K562 (cell line): Measurements from ENCODE around the gene TMEM207. TPM values are rescaled to one million over a fixed set of nuclear protein-coding genes. Genes with fewer than 3 reads are reported as not detected.

Experiments used
- ATAC-seq: fragments of 200-7000 bp; cut with Tn5 transposase; 3 replicates; pipeline ENCODE4 v1.9.1; 2020; ENCODE audit warnings: moderate library complexity
- BruUV-seq: library from RNA; stranded (reverse); fragments of 400-500 nt; replicated peaks from 2 replicates; lab custom pipeline; 2021; lab: Mats Ljungman, UMichigan
- CTCF ChIA-PET: fragments of 300-600 bp; formaldehyde crosslinking; extraction: SDS; loops from one replicate; lab custom pipeline; 2021; ENCODE audit warnings: low intra/inter-chr PET ratio; lab: Yijun Ruan, JAX
- POLR2A ChIA-PET: fragments of 300-600, 350-650 bp; sonication (Branson Sonifier 250); formaldehyde crosslinking; extraction: SDS; loops from one replicate; lab custom pipeline; 2021; ENCODE audit warnings: antibody characterized with exemption, inconsistent platforms; lab: Yijun Ruan, JAX
- DNase-seq, 4 experiments: peaks; one replicate each; pipeline versions ENCODE4 v3.0.0 to v3.0.0-alpha.2; 2011 to 2018; ENCODE audit warnings: low spot score in 3 of 4, mixed read lengths in 3 of 4; ENCODE audit errors: extremely low read depth in 1 of 4
- FAIRE-seq: peaks from 2 replicates; lab custom pipeline; 2011; peaks lifted over from hg19 to GRCh38; lab: Jason Lieb, UNC
- H2AFZ ChIP-seq: 2 replicates; pipeline ENCODE4 v1.6.0; 2011; ENCODE audit warnings: low read depth, low read length, control low read depth, inconsistent platforms
- H3K27ac ChIP-seq: fragments of 200-600 bp; 3 replicates; pipeline ENCODE4 v1.8.0; 2011; ENCODE audit warnings: low read depth, mild to moderate bottlenecking, control low read depth, inconsistent platforms, low read length, moderate library complexity, mixed read lengths; ENCODE audit errors: extremely low read depth
- H3K27me3 ChIP-seq, 2 experiments: fragments of 300-600 bp in 1 of 2; 2 replicates in 1 of 2; 3 replicates in 1 of 2; pipeline versions ENCODE4 v1.6.0 to v1.8.0; 2011; ENCODE audit warnings: inconsistent platforms in 2 of 2, low read length in 2 of 2, mild to moderate bottlenecking in 1 of 2, mixed read lengths in 1 of 2, moderate library complexity in 1 of 2; ENCODE audit not compliant: control insufficient read depth in 2 of 2, insufficient read depth in 2 of 2
- H3K36me3 ChIP-seq: fragments of 300-600 bp; 3 replicates; pipeline ENCODE4 v1.8.0; 2011; ENCODE audit warnings: mild to moderate bottlenecking, low read length, inconsistent platforms; ENCODE audit not compliant: control insufficient read depth, insufficient read depth
- H3K4me1 ChIP-seq, 2 experiments: fragments of 200-600 bp in 1 of 2; replicated peaks in 1 of 2; 2 replicates in 1 of 2; 3 replicates in 1 of 2; pipeline versions ENCODE4 v1.5.1 to v1.8.0; 2011; ENCODE audit warnings: inconsistent platforms in 2 of 2, low read length in 2 of 2, mild to moderate bottlenecking in 1 of 2, mixed read lengths in 1 of 2, moderate library complexity in 1 of 2; ENCODE audit not compliant: control insufficient read depth in 2 of 2, insufficient read depth in 2 of 2
- H3K4me2 ChIP-seq: 2 replicates; pipeline ENCODE4 v1.6.1; 2011; ENCODE audit warnings: low read length, control low read depth, inconsistent platforms, mixed read lengths; ENCODE audit not compliant: insufficient read depth
- H3K4me3 ChIP-seq: fragments of 200-600 bp; sonication (generic), shearing (Covaris generic); 2 replicates; pipeline ENCODE4 v1.5.1; 2016; ENCODE audit warnings: control low read depth, inconsistent platforms
- H3K79me2 ChIP-seq: fragments of 200-600 bp; 3 replicates; pipeline ENCODE4 v1.8.0; 2011; ENCODE audit warnings: low read length, inconsistent platforms; ENCODE audit not compliant: control insufficient read depth, insufficient read depth
- H3K9ac ChIP-seq, 2 experiments: 2 replicates each; pipeline versions ENCODE4 v1.6.0 to v1.6.1; 2011; ENCODE audit warnings: low read depth in 2 of 2, low read length in 2 of 2, control low read depth in 1 of 2, inconsistent platforms in 1 of 2, mild to moderate bottlenecking in 1 of 2, mixed read lengths in 1 of 2; ENCODE audit not compliant: insufficient read depth in 1 of 2
- H3K9me1 ChIP-seq: one replicate; pipeline ENCODE4 v1.6.0; 2011; ENCODE audit warnings: inconsistent platforms, mild to moderate bottlenecking, low read length, moderate library complexity; ENCODE audit not compliant: control insufficient read depth, insufficient read depth
- H3K9me3 ChIP-seq: replicated peaks from 2 replicates; pipeline ENCODE4 v1.5.1; 2011; ENCODE audit warnings: low read depth, low read length, inconsistent platforms; ENCODE audit not compliant: control insufficient read depth, insufficient read depth
- H4K20me1 ChIP-seq: replicated peaks from 2 replicates; pipeline ENCODE4 v1.6.1; 2011; ENCODE audit warnings: low read length, inconsistent platforms, mixed read lengths; ENCODE audit not compliant: control insufficient read depth, insufficient read depth
- CBX3 ChIP-seq, 2 experiments: IDR thresholded peaks; 1 replicate in 1 of 2; 2 replicates in 1 of 2; pipeline ENCODE4 v1.6.1; 2012; ENCODE audit warnings: inconsistent platforms in 2 of 2, low read length in 2 of 2, borderline replicate concordance in 1 of 2, control low read depth in 1 of 2
- CBX5 ChIP-seq: IDR thresholded peaks from 2 replicates; pipeline ENCODE4 v1.6.1; 2014; ENCODE audit warnings: low read depth, borderline replicate concordance
- DDX20 ChIP-seq: fragments of 450-650 bp; IDR thresholded peaks from 2 replicates; pipeline ENCODE4 v1.6.1; 2016; ENCODE audit warnings: missing genetic modification characterization, low read depth, mild to moderate bottlenecking, missing compliant biosample characterization, moderate library complexity
- DPF2 ChIP-seq: fragments of 450-650 bp; IDR thresholded peaks from 2 replicates; pipeline ENCODE4 v1.6.1; 2016
- KLF6 ChIP-seq: fragments of 250-450 bp; sonication (Bioruptor Pico); IDR thresholded peaks from 2 replicates; pipeline ENCODE4 v1.4.0; 2020; ENCODE audit warnings: mild to moderate bottlenecking, moderate library complexity, borderline replicate concordance
- MAZ ChIP-seq, 2 experiments: fragments of 450-650 bp in 1 of 2; sonication (generic) in 1 of 2; formaldehyde crosslinking; IDR thresholded peaks in 1 of 2; conservative IDR thresholded peaks in 1 of 2; 2 replicates each; pipeline versions ENCODE4 v1.4.0 to v1.5.0; 2020; ENCODE audit warnings: mild to moderate bottlenecking in 1 of 2, missing genetic modification reagents in 1 of 2
- PKNOX1 ChIP-seq: fragments of 450-650 bp; IDR thresholded peaks from 2 replicates; pipeline ENCODE4 v1.6.1; 2016
- RHOXF2B ChIP-seq: fragments of 250-450 bp; sonication (Bioruptor Pico); conservative IDR thresholded peaks from 2 replicates; pipeline ENCODE4 v1.5.1; 2021
- ZKSCAN8 ChIP-seq: fragments of 200-800 bp; sonication (Bioruptor generic); IDR thresholded peaks from 2 replicates; pipeline ENCODE4 v1.6.1; 2016; ENCODE audit warnings: missing genetic modification characterization, missing compliant biosample characterization
- in situ Hi-C: fragments of 300-500 bp; cut with MboI; formaldehyde crosslinking; loops from 4 replicates; pipeline ENCODE4 v1.15.0; 2018; ENCODE audit warnings: inconsistent platforms, mixed read lengths
- intact Hi-C: fragments of 100-400 bp; cut with micrococcal nuclease; formaldehyde crosslinking; loops from 2 replicates; pipeline ENCODE4 v1.14.2; 2022
- polyA plus RNA-seq, 8 experiments: library from polyadenylated mRNA; depleted of rRNA in 4 of 8; stranded (reverse) in 5 of 8; unstranded in 3 of 8; fragments of >200 nt; fragmentation: Nextera tagmentation in 2 of 8; fragmentation: Illumina TruSeq in 1 of 8; extraction: Ambion mirVana in 2 of 8; extraction: Trizol in 1 of 8; gene quantifications; 2 replicates each; pipeline versions ENCODE4 v1.2.1 to v1.2.3, GENCODE V29; 2011 to 2014; ENCODE audit warnings: inconsistent platforms in 1 of 8, missing spikeins in 1 of 8
- total RNA-seq, 7 experiments: library from RNA; depleted of rRNA in 6 of 7; stranded (reverse); fragments of >200 nt in 6 of 7; fragmentation: Illumina TruSeq in 2 of 7; extraction: Trizol in 2 of 7; gene quantifications; 2 replicates each; pipeline versions ENCODE4 v1.2.1 to v1.2.3, GENCODE V29; 2011 to 2021; ENCODE audit warnings: low replicate concordance in 1 of 7

Gene TMEM207
- total and polyA plus RNA-seq, 9 of the 15 experiments (the other 6 are each of a cell fraction or from before 2014, with no cell fraction given) = 0.04 to 0.10 (median 0.04) TPM; not detected in 4

- Histone ChIP-seq H3K9ac (no peak overlapping the region), H3K9me3 (no peaks in the 10 kb centered on the region; the same call in 1 of the 2 replicates), H3K4me2 (no peak overlapping the region), H3K27ac (no peak overlapping the region), H3K79me2 (no peaks in the 10 kb centered on the region), H2AFZ (no peak overlapping the region), H4K20me1 (no peaks in the 10 kb centered on the region), H3K9me1 (no peaks in the 10 kb centered on the region), H3K27me3 (no peaks in the 10 kb centered on the region), H3K4me1 (no peaks in the 10 kb centered on the region), H3K36me3 (no peaks in the 10 kb centered on the region), H3K4me3 (no peak overlapping the region)
- intact Hi-C loops = no loop called here
- BruUV-seq = no TSS peak
- ChIA-PET CTCF (no interaction called here), POLR2A (no interaction called here)
- DNase-seq = no peak
- FAIRE-seq = no peak
- TF ChIP-seq CBX3 (IDR thresholded peaks at IDR 0.05; ENCODE audit: borderline replicate concordance in 1 of 2, low read length in 2 of 2) = no peak
- TF ChIP-seq DPF2 = no peak
- TF ChIP-seq MAZ (CRISPR knock-in tag; conservative IDR thresholded peaks at IDR 0.05 in 1 of 2, IDR thresholded peaks at IDR 0.05 in 1 of 2) = no peak
- no peak for TF ChIP-seq RHOXF2B
- no peak for TF ChIP-seq DDX20 (tag)
- TF ChIP-seq CBX5 = no peak
- TF ChIP-seq PKNOX1 = no peak
- no peak for TF ChIP-seq KLF6 (CRISPR knock-in tag)
- TF ChIP-seq ZKSCAN8 (CRISPR knock-in tag) = no peak
- in situ Hi-C loops = no loop called here
- ATAC-seq = no peak
Measured at GRCh38 chr3:190432216-190432615, 17.5 kb downstream of the TMEM207 start.
